ENCODE results near the gene MTMR4.

Gene MTMR4

DNA sequence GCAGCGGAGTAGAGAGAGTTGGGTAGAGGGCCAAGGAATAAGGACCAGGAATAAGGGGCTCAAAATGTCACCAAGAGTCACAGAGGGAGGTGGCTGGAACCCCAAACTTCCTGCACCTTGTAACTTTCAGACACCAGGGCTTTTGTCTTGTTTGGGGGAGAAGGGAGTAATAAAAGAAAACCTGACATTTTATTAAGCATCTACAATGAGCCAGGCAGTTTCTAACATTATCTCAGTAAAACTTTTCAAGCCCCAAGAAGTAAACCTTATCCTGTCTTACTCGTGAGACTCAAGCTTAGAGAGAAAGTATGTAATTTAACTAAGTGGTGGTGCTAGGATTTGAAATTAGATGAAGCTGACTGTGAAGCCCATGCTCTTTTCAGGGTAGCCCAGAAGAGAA, 848 bp upstream of the MTMR4 start:
- H3K4me2 ChIP-seq (ENCODE audit: low read length): peak overlapping the region; percentile 80
- H2AFZ ChIP-seq (ENCODE audit: low read length): no peak overlapping the region
- peak overlapping the region; percentile 94 for H3K4me3 ChIP-seq (ENCODE audit: low read depth, low read length, poor library complexity, severe bottlenecking)
- peaks cover 45% of the 10 kb centered on the region for H3K4me1 ChIP-seq (ENCODE audit: insufficient read depth, low read length, severe bottlenecking)
- TF ChIP-seq, protein P1, sequence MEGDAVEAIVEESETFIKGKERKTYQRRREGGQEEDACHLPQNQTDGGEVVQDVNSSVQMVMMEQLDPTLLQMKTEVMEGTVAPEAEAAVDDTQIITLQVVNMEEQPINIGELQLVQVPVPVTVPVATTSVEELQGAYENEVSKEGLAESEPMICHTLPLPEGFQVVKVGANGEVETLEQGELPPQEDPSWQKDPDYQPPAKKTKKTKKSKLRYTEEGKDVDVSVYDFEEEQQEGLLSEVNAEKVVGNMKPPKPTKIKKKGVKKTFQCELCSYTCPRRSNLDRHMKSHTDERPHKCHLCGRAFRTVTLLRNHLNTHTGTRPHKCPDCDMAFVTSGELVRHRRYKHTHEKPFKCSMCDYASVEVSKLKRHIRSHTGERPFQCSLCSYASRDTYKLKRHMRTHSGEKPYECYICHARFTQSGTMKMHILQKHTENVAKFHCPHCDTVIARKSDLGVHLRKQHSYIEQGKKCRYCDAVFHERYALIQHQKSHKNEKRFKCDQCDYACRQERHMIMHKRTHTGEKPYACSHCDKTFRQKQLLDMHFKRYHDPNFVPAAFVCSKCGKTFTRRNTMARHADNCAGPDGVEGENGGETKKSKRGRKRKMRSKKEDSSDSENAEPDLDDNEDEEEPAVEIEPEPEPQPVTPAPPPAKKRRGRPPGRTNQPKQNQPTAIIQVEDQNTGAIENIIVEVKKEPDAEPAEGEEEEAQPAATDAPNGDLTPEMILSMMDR (IDR thresholded peaks at IDR 0.05; ENCODE audit: low read length): no peak
- TF ChIP-seq EZH2 (IDR thresholded peaks at IDR 0.05; ENCODE audit: borderline replicate concordance, low read length): no peak
- H3K36me3 ChIP-seq (ENCODE audit: insufficient read depth, low read length): peaks cover 28% of the 10 kb centered on the region
- no peaks in the 10 kb centered on the region for H3K9me3 ChIP-seq (ENCODE audit: low read length)
- no peaks in the 10 kb centered on the region for H3F3A ChIP-seq (ENCODE audit: insufficient read depth, low read length)
- no peaks in the 10 kb centered on the region for H3K9me2 ChIP-seq (ENCODE audit: low read depth, low read length)
- no peaks in the 10 kb centered on the region for H4K20me1 ChIP-seq (ENCODE audit: insufficient read depth, low read length)
- no peaks in the 10 kb centered on the region for H3K27me3 ChIP-seq (ENCODE audit: insufficient read depth, low read length)
- no peak overlapping the region; the same call in 1 of the 2 replicates for H3K9ac ChIP-seq (ENCODE audit: low read length)
- peak overlapping the region; percentile 67 for H3K27ac ChIP-seq (ENCODE audit: low read depth, low read length, poor library complexity, severe bottlenecking)
- H3K79me2 ChIP-seq (ENCODE audit: insufficient read depth, low read length): no peaks in the 10 kb centered on the region

DNA sequence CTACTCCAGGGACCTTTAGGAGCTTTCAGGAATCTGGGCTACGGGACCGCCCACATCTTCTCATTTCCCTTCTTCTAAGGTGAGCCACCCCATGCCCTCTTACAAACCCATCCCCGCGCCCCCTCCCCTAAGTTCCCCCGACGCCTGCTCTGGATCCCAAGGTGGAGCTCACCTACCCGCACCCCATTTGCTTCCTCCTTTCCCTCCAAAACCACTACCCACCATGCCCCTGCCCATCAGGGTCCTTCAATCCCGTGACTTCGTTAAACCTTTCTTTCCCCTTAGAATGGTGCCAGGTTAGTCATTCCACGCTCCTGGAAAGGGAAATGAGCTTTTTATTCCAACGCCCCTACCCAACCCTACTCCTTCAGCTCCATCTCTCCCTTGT, 326 bp upstream of the MTMR4 start:
- Histone ChIP-seq H3K9me3 (ENCODE audit: low read length) (no peaks in the 10 kb centered on the region), H3K9me2 (ENCODE audit: low read depth, low read length) (no peaks in the 10 kb centered on the region), H3F3A (ENCODE audit: insufficient read depth, low read length) (no peaks in the 10 kb centered on the region), H3K36me3 (ENCODE audit: insufficient read depth, low read length) (peaks cover 33% of the 10 kb centered on the region), H3K4me3 (ENCODE audit: low read depth, low read length, poor library complexity, severe bottlenecking) (peak overlapping the region; percentile 94), H4K20me1 (ENCODE audit: insufficient read depth, low read length) (no peaks in the 10 kb centered on the region), H3K9ac (ENCODE audit: low read length) (peak overlapping the region; percentile 81; the same call in 1 of the 2 replicates), H3K4me2 (ENCODE audit: low read length) (peak overlapping the region; percentile 80), H3K27me3 (ENCODE audit: insufficient read depth, low read length) (no peaks in the 10 kb centered on the region), H3K27ac (ENCODE audit: low read depth, low read length, poor library complexity, severe bottlenecking) (no peak overlapping the region), H3K4me1 (ENCODE audit: insufficient read depth, low read length, severe bottlenecking) (peaks cover 45% of the 10 kb centered on the region), H2AFZ (ENCODE audit: low read length) (no peak overlapping the region), H3K79me2 (ENCODE audit: insufficient read depth, low read length) (no peaks in the 10 kb centered on the region)
- TF ChIP-seq, protein P1 (IDR thresholded peaks at IDR 0.05; ENCODE audit: low read length): no peak
- TF ChIP-seq EZH2 (IDR thresholded peaks at IDR 0.05; ENCODE audit: borderline replicate concordance, low read length): no peak

DNA sequence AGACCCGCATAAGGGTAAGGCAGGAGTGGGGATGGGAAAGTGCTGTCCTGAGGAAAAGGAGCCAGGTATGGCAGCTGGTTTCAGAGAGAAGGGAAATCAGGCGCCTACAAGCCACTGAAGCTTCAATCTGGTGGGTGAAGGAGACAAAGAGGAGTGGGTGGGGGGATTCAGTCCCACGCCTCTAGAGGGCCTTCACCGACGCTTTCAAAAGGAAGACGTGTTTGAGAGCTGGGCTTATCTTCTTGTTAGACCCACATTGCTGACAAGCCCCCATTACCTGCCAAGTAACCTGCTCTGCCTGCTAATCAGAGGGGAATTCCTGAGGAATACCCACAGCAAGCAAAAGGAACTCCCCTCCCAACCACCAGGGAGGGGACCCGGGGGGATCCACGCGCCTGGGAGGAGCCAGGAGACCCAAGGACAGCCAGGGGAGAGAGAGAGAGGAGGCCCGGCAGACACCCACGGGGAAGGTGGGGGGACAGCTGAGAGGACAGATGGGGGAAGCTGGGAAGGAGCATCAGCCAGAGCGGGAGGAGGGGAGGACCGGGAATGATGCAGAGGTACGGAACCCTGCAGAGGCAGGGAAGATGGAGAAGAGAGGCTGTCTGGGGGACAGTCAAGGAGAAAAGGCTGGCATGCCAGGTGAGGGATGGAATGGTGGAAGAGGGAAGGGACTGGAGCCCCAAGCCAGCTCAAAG, 1.0 kb downstream of the MTMR4 start:
- Histone ChIP-seq H2AFZ (ENCODE audit: low read length) (no peak overlapping the region), H3K27ac (ENCODE audit: low read depth, low read length, poor library complexity, severe bottlenecking) (no peak overlapping the region), H3K27me3 (ENCODE audit: insufficient read depth, low read length) (no peaks in the 10 kb centered on the region)

More for the DNA sequence above, 1.0 kb downstream of the MTMR4 start:
- Histone ChIP-seq H3K9me2 (ENCODE audit: low read depth, low read length) (no peaks in the 10 kb centered on the region), H3F3A (ENCODE audit: insufficient read depth, low read length) (no peaks in the 10 kb centered on the region), H3K79me2 (ENCODE audit: insufficient read depth, low read length) (no peaks in the 10 kb centered on the region), H4K20me1 (ENCODE audit: insufficient read depth, low read length) (no peaks in the 10 kb centered on the region), H3K9me3 (ENCODE audit: low read length) (no peaks in the 10 kb centered on the region), H3K4me2 (ENCODE audit: low read length) (peak overlapping the region; percentile 80), H3K9ac (ENCODE audit: low read length) (peak overlapping the region; percentile 81), H3K4me3 (ENCODE audit: low read depth, low read length, poor library complexity, severe bottlenecking) (peak overlapping the region; percentile 94), H3K36me3 (ENCODE audit: insufficient read depth, low read length) (peaks cover 46% of the 10 kb centered on the region), H3K4me1 (ENCODE audit: insufficient read depth, low read length, severe bottlenecking) (peaks cover 37% of the 10 kb centered on the region)
- no peak for TF ChIP-seq EZH2 (IDR thresholded peaks at IDR 0.05; ENCODE audit: borderline replicate concordance, low read length)
- TF ChIP-seq, protein P1 (IDR thresholded peaks at IDR 0.05; ENCODE audit: low read length): peak; percentile 28; the same call in 1 of the 2 replicates

Data from OCI-LY1 (cell line).